Ecto neural progenitor cell (in vitro differentiated cells): Measurements from ENCODE around the gene OR8B12.
"Not testable (repeated sequence)": the region's sequence is repeated elsewhere in the genome, so short reads cannot be mapped to it uniquely, and the experiment has no call there.

Experiments used
- DNase-seq: peaks from one replicate; pipeline ENCODE4 v3.0.0-alpha.2; 2018; ENCODE audit warnings: low spot score

The OR8B12 gene

DNA sequence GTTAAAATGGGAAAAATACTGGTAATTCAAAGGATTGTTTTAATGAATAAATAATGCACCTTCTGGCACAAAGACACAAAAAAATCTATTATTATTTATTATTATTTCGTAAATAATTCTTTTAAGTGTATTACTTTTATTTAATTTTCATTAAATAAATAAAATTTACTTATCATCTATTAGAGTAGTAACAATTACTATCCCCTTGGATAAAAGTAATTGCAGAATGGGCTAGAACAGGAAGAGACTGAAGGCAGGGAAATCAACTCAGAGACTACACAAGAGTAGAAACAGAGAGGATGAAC, 23.0 kb downstream of the OR8B12 start:
- DNase-seq: no peak

DNA sequence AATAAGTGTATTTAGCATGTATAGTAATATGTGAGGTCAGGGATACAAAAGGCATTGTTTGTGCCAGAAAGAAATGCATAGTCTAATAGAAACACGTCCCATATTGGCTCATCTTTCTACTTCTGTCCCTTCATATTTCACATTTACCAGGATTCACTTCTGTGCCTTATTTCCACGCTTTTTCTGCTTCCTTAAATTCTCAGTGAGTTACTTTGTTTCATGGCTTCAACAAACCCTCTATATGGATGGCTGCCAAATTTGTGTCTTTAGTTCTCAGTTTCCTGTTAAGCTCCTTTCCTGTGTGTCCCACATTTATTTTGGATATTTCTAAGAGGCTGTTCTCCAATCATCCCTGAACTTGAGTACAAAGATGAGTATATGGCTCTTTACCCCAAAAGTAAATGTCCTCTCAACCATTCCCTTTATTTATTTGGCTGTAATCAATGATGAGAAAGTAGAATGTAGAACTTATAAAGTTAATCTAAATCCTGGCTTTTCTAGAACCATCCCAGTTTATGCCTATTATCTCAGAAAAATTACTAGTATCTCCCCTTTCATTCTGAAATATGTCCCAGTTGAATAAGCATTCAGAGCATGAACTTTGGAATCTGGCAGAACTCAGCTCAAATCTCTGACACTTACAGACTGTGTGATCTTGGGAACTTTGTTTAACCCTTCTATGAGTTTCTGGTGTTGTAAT, 23.5 kb downstream of the OR8B12 start:
- DNase-seq: no peak

DNA sequence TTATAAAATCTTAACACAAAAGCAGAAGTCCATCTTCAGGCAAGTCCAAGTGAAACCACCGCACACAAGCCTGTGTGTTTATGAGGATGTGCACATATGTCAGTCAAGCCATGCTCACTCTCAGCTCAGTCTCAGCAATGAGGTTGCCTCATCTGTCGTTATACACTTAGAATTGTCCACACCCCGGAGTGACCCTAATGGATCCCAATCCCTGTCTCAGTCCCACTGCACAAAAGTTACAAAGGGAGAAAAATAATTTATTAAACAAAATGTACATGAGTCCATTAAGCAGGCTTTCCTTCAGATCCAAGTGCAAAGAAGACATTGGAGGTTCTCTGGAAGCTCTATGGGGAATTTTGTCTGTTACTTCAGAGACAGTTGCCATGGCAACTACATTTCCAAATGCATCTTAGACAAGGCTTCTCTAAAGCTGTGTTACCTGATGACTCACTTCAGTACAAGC, 24.4 kb downstream of the OR8B12 start:
- DNase-seq: no peak

DNA sequence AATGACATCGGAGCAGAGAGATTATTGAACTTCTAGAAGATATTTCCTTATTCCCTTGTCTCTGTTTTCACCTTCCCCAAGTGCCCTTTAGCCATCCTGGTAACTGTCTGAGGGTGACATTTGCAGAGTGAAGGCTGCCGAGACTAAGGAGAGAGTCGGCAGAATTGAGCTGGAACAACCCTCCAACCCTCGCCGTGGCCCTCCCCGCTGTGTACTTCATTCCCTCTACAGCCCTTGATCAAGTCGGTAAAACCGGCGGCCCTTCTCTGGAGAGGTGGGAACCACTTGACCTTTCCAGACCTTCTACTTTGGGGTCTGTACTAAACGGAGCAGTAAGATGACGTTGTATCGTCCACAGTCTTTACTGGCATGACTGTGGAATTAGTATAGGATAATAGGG, 26.1 kb downstream of the OR8B12 start:
- DNase-seq: no peak

DNA sequence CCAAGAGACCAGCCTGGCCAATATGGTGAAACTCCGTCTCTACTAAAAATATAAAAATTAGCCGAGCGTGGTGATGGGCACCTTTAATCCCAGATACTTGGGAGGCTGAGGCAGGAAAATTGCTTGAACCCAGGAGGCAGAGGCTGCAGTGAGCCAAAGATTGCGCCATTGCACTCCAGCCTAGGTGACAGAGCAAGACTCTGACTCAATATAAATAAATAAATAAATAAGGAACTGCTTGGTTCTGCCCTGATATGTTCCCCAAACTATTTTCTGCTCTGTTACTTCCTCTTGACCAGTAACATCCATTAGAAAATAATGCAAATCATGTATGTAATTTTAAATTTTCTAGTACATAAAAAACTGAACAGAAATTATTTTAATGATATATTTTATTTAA, 28.8 kb downstream of the OR8B12 start:
- DNase-seq: not testable (repeated sequence)

DNA sequence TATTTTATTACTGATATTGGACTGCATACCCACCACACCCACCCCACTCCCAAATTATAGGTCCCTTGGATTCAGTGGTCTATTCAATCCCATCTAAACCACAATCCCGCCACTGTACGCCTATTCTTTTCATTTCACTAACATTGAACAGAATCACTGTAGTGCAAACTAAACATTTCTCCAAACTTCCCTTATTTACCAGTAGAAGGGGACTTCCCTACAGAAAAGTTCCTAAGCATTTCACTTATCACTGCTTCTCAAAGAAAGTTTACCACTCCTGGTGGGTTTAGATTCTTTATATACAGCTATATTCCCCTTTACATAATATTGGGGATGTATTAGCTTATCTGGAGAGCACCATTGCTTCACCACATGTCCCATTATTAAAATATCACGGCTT, 29.3 kb downstream of the OR8B12 start:
- DNase-seq: no peak

DNA sequence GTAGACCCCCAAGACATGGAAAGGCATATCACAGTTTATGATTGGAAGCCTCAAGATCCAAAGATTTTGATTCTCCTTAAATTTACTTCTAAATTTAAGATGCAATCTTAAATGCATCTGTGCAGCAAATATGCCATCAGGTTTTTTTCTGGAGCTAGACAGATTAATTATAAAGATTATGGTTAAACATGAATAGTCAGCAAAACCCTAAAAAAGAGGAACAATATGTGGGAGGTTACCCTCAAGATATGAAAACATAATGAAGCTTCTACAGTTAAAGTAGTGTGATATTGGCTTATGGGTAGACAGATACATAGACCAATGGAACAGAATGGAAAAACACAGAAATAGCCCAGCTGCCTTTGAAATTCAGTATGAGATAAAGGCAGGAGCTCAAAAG, 31.7 kb downstream of the OR8B12 start:
- no peak for DNase-seq

DNA sequence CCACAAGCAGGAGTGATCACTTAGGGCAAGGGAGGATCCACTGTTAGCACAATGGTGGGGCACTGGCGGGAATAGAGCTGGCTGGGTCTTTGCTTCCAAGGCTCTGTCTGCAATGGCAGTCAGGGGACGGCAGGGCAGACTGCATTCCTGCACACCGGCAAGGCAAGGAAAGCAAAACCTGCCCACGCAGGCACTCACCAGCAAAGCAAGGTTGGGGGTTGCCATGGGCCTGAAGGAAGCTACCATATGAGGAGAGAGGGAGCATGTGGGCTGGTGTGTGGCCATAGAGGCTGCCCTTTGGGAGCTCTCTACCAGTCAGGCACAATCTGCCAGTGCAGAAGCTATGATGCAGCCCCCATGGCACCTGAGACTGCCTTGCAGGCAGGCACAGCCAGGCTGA, 33.2 kb downstream of the OR8B12 start:
- no peak for DNase-seq

DNA sequence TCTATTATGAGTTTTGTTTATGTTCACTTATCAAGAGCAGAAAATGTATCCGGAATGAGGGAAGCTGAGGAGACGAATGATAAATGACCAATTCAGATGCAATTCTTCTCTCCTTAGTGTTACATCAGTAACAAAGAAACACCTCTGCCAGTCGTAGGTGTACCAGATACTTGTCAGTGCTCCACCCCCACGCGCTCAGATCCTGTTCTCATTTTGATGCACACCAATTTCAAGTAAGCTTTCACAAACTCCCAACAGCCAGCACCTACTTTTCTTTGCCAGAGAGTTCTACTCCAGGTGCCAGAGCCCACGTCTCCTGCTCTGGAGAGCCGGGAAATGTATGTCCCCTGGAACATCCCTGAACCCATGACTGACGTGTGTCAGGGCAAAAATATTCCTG, 43.7 kb downstream of the OR8B12 start:
- no peak for DNase-seq

DNA sequence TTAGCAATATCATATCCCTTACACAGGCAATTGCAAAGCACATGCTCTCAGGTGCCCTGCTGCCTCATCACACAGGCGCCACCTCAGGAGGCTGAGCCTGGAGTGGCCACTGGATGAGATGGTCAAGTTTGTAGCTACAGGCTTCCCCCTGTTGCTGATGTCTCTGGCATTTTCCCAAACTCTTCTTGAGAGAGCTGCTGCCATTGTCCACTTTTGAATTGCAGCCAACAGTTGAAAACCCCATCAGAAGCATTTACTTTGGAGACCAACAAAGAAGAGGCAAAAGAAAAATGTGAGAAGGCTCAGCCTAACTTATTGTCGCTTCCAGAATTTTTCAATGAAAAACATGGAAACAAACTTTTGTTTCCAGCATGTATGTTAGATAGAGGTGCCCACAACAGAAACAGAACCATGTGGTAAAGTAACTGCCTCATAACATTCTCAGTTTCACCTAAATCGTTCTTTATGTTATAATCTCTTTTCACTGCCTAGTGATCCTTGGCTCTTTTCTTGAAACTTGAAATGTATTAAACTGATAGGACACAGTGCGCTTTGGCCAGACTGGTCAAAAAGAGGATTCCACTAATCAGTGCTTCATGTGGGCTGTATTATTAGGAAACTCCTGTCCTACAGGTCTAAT, 50.3 kb downstream of the OR8B12 start:
- DNase-seq: no peak
